Measurements from ENCODE around the gene MASP2. TPM values are rescaled to one million over a fixed set of nuclear protein-coding genes. Genes with fewer than 3 reads are reported as not detected.

Gene MASP2
- total and polyA plus RNA-seq, 2 of the 8 experiments (the other 6 are each of a cell fraction or from before 2014, with no cell fraction given) = 0.54 to 1.2 TPM

- Histone ChIP-seq H2BK5ac (ENCODE audit: low read depth, low read length) (no peak overlapping the region), H4K8ac (ENCODE audit: extremely low read depth, insufficient read depth, low read length) (no peak overlapping the region), H2BK12ac (ENCODE audit: low read depth, low read length) (no peak overlapping the region), H3K4me1 (replicated peaks in 1 of 4; ENCODE audit: control insufficient read depth in 3 of 4, insufficient read depth in 4 of 4, low read length in 3 of 4) (no peaks in the 10 kb centered on the region), H3K79me1 (ENCODE audit: low read depth, low read length) (no peaks in the 10 kb centered on the region), H3K23ac (ENCODE audit: insufficient read length) (no peak overlapping the region), H3K56ac (replicated peaks; ENCODE audit: insufficient read length, low read depth, low read length) (no peak overlapping the region), H3K4ac (replicated peaks; ENCODE audit: insufficient read length, low read depth, low read length) (no peak overlapping the region), H3K4me3 (ENCODE audit: extremely low read depth in 1 of 4, insufficient read depth in 2 of 4, low read depth in 3 of 4, low read length in 4 of 4) (no peak overlapping the region), H2AK5ac (ENCODE audit: low read depth, low read length) (no peak overlapping the region), H3K4me2 (ENCODE audit: insufficient read depth in 1 of 2, low read depth in 2 of 2, low read length in 2 of 2) (no peak overlapping the region), H2BK15ac (ENCODE audit: low read length) (no peak overlapping the region), H3K9ac (replicated peaks in 1 of 4; ENCODE audit: extremely low read depth in 1 of 4, low read depth in 3 of 4, low read length in 3 of 4) (no peak overlapping the region), H3K27me3 (replicated peaks in 1 of 4; ENCODE audit: control insufficient read depth in 3 of 4, extremely low read depth in 1 of 4, insufficient read depth in 3 of 4, low read length in 3 of 4) (no peaks in the 10 kb centered on the region), H3K27ac (ENCODE audit: low read depth, low read length) (no peak overlapping the region), H4K5ac (ENCODE audit: insufficient read length, low read depth, low read length) (no peak overlapping the region), H3K23me2 (ENCODE audit: low read depth, low read length) (peaks cover 32% of the 10 kb centered on the region; the same call in 1 of the 2 replicates), H3K18ac (ENCODE audit: extremely low read depth, low read length) (no peak overlapping the region), H3K9me3 (ENCODE audit: insufficient read depth in 2 of 2, low read depth in 1 of 2, low read length in 1 of 2) (no peaks in the 10 kb centered on the region), H2BK120ac (replicated peaks; ENCODE audit: low read depth, low read length) (no peak overlapping the region), H2AFZ (ENCODE audit: low read length) (no peak overlapping the region), H4K20me1 (replicated peaks in 1 of 2; ENCODE audit: control insufficient read depth in 1 of 2, insufficient read depth in 2 of 2, low read length in 2 of 2) (peaks cover 0 to 13% of the 10 kb centered on the region in 2 experiments), H3K14ac (ENCODE audit: insufficient read length) (no peak overlapping the region), H4K91ac (replicated peaks; ENCODE audit: insufficient read length, low read length) (no peak overlapping the region), H2BK20ac (ENCODE audit: low read length) (no peak overlapping the region), H3K36me3 (ENCODE audit: control insufficient read depth in 2 of 4, insufficient read depth in 4 of 4, low read length in 3 of 4) (no peaks in the 10 kb centered on the region), H3K79me2 (ENCODE audit: control insufficient read depth in 1 of 2, insufficient read depth in 2 of 2, low read length in 2 of 2) (no peaks in the 10 kb centered on the region)
- FAIRE-seq (no peak), DNase-seq (ENCODE audit: low read depth in 1 of 2, low spot score in 2 of 2) (peak; percentile 57 to 93)
- WGBS, 2 experiments (ENCODE audit: extremely low coverage in 1 of 2, insufficient coverage in 1 of 2, insufficient read length in 1 of 2, insufficient replicate concordance in 2 of 2, low coverage in 1 of 2, low lambda C conversion rate in 2 of 2, missing lambda C conversion rate in 1 of 2) = 13% methylated on average over 8 of the region's 8 CpGs; no CpG with 5 or more reads in 1 of the 2 experiments
- ChIA-PET POLR2A (ENCODE audit: partially characterized antibody) (interaction anchor here (0.6 to 3.9 kb wide), 10 partner anchors 8 to 148 kb away, joined by 3 to 31 read pairs (median 6); partner anchors contain the start of genes SRM and TARDBP), CTCF (ENCODE audit: partially characterized antibody) (interaction anchor here (0.7 to 7.4 kb wide), 56 partner anchors 10 to 605 kb away, joined by 3 to 168 read pairs (median 4); partner anchors contain the start of genes MASP2 and SRM)
- TF ChIP-seq CHD1 (IDR thresholded peaks at IDR 0.05; ENCODE audit: low read depth, low read length) (no peak), MAX (IDR thresholded peaks at IDR 0.05) (0 out of 2 replicates have a peak, but pooled peaks have one; percentile 31), TBP (IDR thresholded peaks at IDR 0.05; ENCODE audit: low read depth, low read length) (no peak), NANOG (IDR thresholded peaks at IDR 0.05; ENCODE audit: insufficient read depth, low read depth, low read length, poor library complexity, severe bottlenecking) (no peak), YY1 (IDR thresholded peaks at IDR 0.05; ENCODE audit: low read depth, low read length) (peak; percentile 73; the same call in 1 of the 2 replicates), ASH2L (IDR thresholded peaks at IDR 0.05; ENCODE audit: low read length) (no peak), RAD21 (IDR thresholded peaks at IDR 0.05 in 1 of 2, conservative IDR thresholded peaks at IDR 0.05 in 1 of 2; ENCODE audit: low read depth in 2 of 2, low read length in 2 of 2) (peak; percentile 100), POLR2AphosphoS5 (IDR thresholded peaks at IDR 0.05; ENCODE audit: low read depth, low read length) (no peak), BACH1 (IDR thresholded peaks at IDR 0.05; ENCODE audit: low read length) (no peak), CBX5 (IDR thresholded peaks at IDR 0.05; ENCODE audit: low read depth, low read length) (no peak), CTCF (IDR thresholded peaks at IDR 0.05; ENCODE audit: control extremely low read depth in 1 of 3, insufficient read depth in 1 of 3, low read depth in 1 of 3, low read length in 3 of 3) (peak; percentile 92 to 98 (median 96))
Measured at GRCh38 chr1:11037740-11038182, 9.3 kb downstream of the MASP2 start.
